GM18861 (cell line): Measurements from ENCODE around the gene MAPRE3.

Experiments used
- ATAC-seq: cut with Tn5 transposase; IDR thresholded peaks from one replicate; pipeline ENCODE4 v1.9.1; 2021; ENCODE audit not compliant: unreplicated experiment

Gene MAPRE3

DNA sequence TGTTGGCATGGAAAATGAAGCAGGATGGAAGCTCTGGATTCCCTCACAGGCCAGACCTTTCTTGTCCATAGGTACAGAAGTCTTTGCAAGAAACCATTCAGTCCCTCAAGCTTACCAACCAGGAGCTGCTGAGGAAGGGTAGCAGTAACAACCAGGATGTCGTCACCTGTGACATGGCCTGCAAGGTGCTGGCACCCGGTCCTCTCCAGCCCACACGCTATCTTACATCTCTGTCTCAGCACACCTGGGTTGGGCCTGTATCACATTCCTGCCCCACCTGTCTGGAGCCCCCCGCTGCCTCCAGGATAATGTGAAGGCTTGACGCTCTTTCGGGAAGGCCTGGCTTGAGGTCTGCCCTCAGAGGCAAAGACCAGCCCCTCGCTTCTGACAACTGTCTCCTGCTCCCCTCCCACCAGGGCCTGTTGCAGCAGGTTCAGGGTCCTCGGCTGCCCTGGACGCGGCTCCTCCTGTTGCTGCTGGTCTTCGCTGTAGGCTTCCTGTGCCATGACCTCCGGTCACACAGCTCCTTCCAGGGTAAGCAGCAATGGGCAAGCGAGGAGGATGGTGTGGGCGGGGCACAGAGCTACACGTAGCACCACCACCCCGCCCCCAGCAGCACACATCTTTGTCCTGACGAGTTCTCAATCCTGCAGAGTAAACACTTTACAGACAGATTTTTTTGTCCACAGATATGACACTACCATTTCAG lies 68.3 kb downstream of the MAPRE3 start:
- no peak for ATAC-seq

- ATAC-seq: no peak
Measured at GRCh38 chr2:27039426-27039825, 69.0 kb downstream of the MAPRE3 start.

DNA sequence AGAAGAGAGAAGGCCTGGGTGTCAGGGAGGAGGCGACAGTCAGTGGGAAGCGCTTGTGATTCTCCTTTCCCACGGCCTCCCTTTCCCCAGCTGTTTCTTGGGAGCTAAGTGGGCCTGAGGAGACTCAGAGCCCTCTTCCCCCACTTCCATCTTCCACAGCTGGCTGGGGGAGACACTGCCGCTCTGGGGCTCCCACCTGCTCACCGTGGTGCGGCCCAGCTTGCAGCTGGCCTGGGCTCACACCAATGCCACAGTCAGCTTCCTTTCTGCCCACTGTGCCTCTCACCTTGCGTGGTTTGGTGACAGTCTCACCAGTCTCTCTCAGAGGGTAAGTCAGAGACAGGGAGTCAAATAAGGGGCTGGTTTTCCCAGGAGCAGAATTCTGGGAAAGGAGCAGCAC lies 69.4 kb downstream of the MAPRE3 start:
- ATAC-seq: no peak

DNA sequence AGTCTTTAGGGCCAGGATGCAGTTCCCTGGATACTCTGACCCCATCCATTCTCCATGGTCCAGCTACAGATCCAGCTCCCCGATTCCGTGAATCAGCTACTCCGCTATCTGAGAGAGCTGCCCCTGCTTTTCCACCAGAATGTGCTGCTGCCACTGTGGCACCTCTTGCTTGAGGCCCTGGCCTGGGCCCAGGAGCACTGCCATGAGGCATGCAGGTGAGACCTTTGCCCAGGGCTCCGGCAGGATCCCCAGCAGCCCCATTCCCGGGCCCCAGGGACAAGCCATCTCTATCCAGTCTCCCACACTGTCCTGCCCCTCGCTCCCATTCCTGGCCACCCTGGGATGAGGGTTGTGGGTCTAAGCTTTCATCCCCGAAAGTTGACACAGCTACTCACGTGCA lies 69.8 kb downstream of the MAPRE3 start:
- ATAC-seq: no peak

GRCh38 chr2:27041752-27042151 lies 71.3 kb downstream of the MAPRE3 start:
- no peak for ATAC-seq

DNA sequence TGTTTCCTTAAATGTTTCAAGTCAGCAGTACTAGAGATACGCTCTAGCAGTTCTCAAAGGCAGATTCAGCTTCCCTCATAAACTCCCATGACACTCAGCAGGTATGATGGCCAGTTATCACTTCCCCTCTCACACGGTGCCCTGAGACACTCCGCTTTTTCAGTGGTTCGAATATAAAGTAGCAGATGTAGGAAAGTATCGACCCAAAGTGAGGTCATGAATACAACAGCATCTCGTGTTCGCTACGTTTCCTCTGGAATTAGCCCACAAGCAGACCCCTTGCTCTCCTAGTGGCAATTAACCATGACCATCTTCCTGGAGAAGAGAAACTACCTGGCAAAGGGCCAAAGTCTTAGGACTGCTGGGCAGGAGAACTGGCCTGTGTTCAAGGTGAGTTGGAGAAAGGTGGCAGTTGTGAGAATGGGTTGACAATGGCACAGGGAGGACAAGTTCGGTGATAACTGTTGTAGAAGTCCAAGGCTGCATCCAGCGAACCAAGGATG lies 71.8 kb downstream of the MAPRE3 start:
- ATAC-seq: peak; percentile 57

GRCh38 chr2:27042985-27043634 lies 72.7 kb downstream of the MAPRE3 start:
- no peak for ATAC-seq

- peak; percentile 8 for ATAC-seq
Measured at GRCh38 chr2:27049422-27050280, 79.2 kb downstream of the MAPRE3 start.

GRCh38 chr2:27050281-27050995 lies 80.0 kb downstream of the MAPRE3 start:
- ATAC-seq: peak; percentile 43

DNA sequence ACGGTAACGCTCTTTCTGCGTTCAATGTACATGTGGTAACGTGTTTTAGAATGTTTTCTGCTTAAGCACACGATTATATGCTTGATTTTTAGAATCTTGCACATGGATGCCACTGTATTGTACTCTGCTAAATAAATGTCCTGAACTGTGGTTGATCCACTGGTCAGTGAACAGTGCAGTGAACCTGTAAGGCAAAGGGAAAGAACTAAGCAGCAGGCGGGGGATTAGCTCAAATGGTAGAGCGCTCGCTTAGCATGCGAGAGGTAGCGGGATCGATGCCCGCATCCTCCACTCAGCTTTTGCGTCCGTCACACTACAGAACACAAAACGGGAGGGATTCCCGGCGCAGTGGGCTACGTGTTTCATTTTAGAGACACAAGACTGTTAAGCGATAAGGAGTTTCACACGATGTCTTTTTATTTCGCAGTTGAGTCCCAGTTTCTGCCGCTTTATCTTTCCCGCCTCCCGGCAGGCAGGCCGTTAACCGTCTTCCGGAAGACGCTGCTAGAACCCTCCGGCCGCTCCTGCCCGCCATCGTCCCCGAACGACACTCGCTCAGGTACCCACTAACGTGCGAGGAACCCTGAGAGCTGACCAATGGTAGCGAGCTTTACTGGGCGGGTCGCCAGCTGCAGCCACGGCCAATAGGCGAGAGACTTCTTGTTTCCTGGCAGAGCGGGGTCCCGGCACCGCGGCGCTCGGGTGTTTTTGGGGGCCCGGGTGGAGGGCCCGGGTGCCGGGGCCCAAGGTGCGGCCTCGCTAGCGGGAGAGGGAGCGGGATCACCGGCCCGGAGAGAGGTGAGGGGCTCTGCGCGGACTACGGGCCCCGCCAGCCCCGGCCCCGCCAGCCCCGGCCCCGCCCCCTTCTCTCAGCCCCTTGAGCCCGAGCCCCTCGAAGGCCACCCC lies 80.8 kb downstream of the MAPRE3 start, which contains the start of gene AGBL5:
Gene AGBL5, plus strand, starts transcription at position 673 of the 906 bp plus-strand sequence. CDS start 1,291 bp downstream, outside the sequence.
- ATAC-seq: peak; percentile 53

GRCh38 chr2:27051902-27052645 lies 81.6 kb downstream of the MAPRE3 start:
- ATAC-seq: no peak

- ATAC-seq: no peak
Measured at GRCh38 chr2:27053321-27053720, 82.9 kb downstream of the MAPRE3 start.

DNA sequence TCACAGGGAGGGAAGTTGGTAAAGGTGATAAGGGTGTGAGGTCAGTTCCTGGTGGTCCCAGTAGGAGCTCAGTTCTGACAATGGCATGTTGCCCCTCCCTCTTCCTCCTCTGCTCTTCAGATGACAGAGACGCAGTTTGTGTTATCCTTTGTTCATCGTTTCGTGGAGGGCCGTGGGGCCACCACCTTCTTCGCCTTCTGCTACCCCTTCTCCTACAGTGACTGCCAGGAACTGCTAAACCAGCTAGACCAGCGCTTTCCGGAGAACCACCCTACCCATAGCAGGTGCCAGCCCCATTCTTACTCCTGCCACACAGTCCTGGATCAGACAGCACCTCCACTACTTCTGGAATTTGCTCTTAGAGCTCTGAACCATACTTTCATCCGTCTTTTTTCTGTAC lies 83.3 kb downstream of the MAPRE3 start:
- no peak for ATAC-seq

DNA sequence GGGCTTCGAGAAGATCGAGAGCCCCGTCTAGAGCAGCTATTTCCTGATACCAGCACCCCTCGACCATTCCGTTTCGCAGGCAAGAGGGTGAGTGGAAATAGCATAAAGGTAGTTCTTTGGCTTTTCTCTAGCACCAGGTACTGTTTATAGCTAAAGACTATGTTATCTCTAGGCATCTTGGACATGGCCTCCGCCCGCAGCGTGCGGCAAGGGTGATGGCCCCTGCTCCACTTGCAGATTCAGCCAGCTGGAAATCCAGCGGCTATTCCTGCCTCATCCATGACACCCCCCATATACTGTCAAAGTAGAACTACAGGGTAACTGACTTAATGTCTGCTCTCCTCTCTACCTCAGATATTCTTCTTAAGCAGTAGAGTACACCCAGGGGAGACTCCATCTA lies 84.3 kb downstream of the MAPRE3 start:
- ATAC-seq: no peak

- no peak for ATAC-seq
Measured at GRCh38 chr2:27057184-27057583, 86.7 kb downstream of the MAPRE3 start.

- no peak for ATAC-seq
Measured at GRCh38 chr2:27058210-27058609, 87.8 kb downstream of the MAPRE3 start.

DNA sequence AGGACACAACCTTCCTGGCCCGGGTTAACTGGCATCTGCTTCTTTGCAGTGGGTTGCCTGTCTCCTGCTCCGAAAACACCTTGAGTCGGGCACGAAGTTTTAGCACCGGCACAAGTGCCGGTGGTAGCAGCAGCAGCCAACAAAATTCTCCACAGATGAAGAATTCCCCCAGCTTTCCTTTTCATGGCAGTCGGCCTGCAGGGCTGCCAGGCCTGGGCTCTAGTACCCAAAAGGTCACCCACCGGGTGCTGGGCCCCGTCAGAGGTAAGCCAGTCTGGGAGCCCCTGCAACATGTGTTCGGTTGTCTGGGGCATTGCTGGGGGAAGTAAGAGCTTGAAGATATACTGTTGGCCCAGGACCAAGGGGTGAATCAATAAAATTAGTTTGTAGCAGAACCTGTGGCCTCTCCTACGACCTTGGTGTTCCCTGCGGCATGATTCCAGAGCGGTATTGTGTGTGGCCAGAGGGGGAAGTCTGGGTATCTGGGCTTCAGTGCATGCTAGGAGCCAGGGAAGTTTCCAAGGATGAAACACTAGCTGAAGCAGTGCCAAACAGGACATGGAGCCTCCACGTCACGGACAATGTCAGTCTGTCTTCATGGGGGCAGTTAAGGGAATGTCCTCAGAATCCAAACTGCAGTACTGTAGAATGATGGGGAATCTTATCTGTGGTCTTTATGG lies 88.8 kb downstream of the MAPRE3 start:
- ATAC-seq: no peak

DNA sequence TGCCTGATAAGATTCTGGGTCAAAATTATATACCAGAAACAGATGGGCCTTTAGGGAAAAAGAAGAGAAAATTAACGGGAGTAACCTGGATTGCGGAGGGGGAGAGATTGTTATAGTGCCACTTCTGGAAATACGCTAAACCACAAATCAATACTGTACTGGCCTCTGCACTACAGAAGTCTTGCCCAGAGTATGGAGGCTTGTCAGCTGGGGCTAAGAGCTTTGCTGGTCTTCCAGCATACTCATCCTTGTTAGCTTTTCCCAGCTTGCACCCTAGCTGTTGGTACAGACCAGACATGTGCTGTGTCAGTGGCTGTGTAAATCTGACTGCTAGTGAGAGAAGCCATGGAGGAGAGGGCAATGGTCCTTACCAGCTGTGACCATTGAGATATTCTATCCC lies 89.9 kb downstream of the MAPRE3 start:
- no peak for ATAC-seq

DNA sequence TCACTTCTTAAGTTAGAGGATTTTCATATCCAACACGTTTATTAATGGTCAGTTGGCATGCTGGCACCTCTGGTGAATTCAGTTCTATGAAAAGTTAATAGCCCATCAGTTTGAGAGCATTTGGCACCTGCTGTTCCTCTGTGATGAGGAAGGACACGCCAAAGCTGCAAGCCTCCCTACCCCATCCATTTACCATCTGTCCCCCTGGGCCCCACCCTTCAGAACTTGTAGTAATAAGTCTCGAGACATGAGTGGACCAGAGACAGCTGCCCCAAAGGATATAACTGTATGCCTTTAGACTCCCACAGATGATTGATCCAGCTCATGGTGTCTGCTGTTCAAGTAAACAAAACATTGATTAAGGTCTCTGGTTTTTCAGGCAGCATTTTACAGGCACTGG lies 94.7 kb downstream of the MAPRE3 start:
- ATAC-seq: no peak
